Erythroblast (primary cell): ENCODE measurements around the gene UHRF1.

ENCODE experiments used
- GATA1 ChIP-seq: IDR thresholded peaks from 2 replicates; pipeline ENCODE4 v1.6.1; 2011; ENCODE audit warnings: low read depth, mild to moderate bottlenecking, control low read depth, low read length, moderate library complexity
- POLR2A ChIP-seq: IDR thresholded peaks from 2 replicates; pipeline ENCODE4 v1.6.1; 2011; ENCODE audit warnings: mild to moderate bottlenecking, low read length

GRCh38 chr19:4909897-4910593 is 744 bp downstream of the UHRF1 start:
- TF ChIP-seq POLR2A (peak; percentile 4), GATA1 (no peak)
